HG02840 (cell line): ENCODE data around the gene ADARB2.
"Not testable (repeated sequence)": the region's sequence is repeated elsewhere in the genome, so short reads cannot be mapped to it uniquely, and the experiment has no call there.

Source experiments
- ATAC-seq: cut with Tn5 transposase; IDR thresholded peaks from one replicate; pipeline ENCODE4 v1.9.1; 2021; ENCODE audit warnings: mild to moderate bottlenecking, moderate library complexity, moderate number of reproducible peaks; ENCODE audit not compliant: unreplicated experiment, low FRiP score

ADARB2 gene

GRCh38 chr10:1347525-1347924, 389.8 kb downstream of the ADARB2 start:
- no peak for ATAC-seq

DNA sequence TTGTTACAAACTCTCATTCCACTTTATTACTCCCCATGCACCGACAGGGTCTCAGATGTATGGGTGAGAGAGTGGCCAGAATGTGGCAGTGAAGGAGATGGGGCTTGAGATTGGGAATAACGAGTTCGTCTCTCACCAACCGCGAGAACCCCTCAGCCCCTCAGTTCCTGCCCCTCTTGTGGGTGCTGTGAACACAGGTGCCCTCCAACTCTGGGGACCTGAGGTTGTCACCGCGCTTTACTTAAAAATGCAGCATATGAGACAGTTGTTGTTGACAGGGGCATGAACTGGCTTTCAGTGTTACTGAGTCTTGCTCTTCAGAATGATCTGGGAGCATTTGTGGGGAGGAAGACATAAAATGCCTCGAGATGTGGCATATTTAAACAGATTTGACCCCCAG, 391.1 kb downstream of the ADARB2 start:
- ATAC-seq, result no peak

DNA sequence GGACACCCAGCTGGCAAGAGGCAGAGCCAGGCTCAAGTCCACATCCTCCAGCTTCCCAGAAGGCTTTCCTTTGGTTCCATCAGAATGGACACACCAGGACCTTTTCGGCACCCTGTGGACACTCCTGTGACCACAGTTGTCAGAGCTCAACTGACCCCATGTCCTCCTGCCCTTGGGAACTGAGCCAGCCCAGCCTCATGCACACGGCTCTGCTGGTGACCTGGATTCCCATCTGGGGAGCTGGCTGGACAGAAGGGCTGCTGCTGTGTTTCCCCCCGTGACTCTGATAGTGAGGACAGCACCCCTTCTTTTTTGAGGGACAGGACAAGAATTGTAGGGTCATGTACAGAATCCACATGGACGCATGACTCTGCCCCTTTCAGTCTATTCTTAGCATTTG, 392.0 kb downstream of the ADARB2 start:
- no peak for ATAC-seq

DNA sequence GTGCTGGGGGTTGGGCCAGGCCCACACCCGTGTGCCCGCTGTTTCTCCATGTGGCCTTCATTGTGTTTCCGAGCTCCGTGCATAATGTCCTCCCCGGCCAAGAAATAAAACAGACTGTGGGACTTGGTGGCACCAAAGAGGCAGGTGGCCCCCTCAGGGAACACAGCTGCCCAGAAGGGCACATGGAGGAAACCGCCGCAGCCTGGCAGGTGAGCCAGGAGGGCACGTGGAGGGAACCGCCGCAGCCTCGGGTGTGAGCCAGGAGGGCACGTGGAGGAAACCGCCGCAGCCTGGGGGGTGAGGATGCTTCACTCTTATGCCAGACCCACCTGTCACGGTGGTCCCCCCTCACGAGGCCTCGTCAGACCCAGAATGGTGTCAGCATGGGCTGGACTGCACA, 392.5 kb downstream of the ADARB2 start:
- no peak for ATAC-seq

DNA sequence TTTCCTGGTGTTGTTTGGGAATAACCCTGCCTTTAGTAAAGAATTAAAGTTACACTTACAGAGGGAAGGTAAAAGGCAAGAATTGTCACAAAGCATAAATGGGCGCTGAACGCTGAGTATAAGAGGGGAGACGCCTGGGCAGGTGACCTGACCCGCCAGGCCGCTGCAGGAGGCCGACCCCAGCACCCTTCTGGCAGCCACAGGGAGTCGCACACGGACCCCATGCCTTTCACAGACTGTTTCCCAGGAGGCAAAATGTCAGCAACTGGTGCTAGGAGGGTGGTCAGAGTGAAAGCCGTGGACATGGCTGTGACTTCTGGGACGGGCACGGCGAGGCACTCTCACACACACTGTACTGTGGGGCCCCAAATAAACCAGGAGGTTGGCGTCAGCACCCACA, 392.9 kb downstream of the ADARB2 start:
- ATAC-seq, result no peak

DNA sequence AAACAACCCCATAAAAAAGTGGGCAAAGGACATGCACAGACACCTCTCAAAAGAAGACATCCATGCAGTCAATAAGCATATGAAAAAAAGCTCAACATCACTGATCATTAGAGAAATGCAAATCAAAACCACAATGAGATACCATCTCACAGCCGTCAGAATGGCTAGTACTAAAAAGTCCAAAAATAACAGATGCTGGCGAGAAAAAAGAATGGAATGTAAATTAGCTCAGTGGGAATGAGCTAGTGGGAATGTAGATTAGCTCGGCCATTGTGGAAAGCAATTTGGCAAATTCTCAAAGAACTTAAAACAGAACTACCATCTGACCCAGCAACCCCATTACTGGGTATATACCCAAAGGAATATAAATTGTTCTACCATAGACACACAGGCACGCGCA, 394.1 kb downstream of the ADARB2 start:
- ATAC-seq, result no peak

DNA sequence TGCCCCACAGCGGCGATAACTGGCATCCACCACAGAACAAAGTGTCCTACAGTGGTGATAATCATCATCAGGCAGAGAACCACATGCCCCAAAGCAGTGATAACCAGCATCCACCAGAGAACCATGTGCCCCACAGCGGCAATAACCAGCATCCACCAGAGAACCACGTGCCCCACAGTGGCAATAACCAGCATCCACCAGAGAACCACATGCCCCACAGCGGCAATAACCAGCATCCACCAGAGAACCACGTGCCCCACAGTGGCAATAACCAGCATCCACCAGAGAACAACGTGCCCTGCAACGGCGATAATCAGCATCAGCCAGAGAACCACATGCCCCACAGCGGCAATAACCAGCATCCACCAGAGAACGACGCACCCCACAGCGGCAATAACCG, 396.3 kb downstream of the ADARB2 start:
- not testable (repeated sequence) for ATAC-seq

- no peak for ATAC-seq
Observed at GRCh38 chr10:1339396-1339795, 397.9 kb downstream of the ADARB2 start.

DNA sequence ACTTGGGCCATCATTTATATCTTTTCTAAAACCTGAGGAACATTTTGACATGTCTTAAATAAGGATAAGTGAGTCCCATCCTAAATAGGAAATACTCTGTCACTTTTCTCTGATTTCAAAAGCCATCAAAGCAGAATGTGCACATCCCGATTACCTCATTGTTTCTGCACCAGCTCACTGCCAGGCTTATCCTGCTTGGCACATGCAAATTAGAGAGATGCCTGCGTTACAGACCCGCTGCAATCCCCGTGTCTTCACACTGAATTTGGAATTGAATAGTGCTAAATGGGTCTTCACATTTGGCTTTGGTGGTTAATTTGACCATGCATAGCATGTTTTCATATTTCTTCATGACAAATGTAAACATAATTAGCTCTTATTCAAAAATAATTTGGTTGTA, 401.7 kb downstream of the ADARB2 start:
- ATAC-seq, result no peak

- no peak for ATAC-seq
Observed at GRCh38 chr10:1333981-1334380, 403.3 kb downstream of the ADARB2 start.

GRCh38 chr10:1331560-1331959, 405.8 kb downstream of the ADARB2 start:
- ATAC-seq, result no peak

DNA sequence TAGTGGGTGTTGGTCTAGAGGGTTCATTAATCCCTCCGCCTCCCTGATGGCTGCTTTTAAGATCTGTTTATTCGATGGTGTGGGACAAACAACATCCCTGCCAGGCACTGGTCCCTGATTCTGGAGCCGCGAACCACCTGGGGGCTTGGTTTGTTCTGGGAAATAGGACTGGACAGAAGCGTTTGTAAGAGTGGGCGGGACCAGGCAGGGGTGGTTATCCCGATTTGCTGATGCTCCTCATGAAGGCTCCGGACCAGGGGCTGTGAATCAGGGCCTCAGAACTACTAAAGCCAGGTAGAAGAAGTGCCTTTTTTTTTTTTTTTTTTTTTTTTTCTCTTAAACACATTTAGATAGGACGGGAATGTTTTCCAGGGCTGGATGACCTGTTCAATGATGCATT, 407.7 kb downstream of the ADARB2 start:
- ATAC-seq, result no peak

- ATAC-seq, result no peak
Observed at GRCh38 chr10:1328981-1329614, 408.2 kb downstream of the ADARB2 start.

DNA sequence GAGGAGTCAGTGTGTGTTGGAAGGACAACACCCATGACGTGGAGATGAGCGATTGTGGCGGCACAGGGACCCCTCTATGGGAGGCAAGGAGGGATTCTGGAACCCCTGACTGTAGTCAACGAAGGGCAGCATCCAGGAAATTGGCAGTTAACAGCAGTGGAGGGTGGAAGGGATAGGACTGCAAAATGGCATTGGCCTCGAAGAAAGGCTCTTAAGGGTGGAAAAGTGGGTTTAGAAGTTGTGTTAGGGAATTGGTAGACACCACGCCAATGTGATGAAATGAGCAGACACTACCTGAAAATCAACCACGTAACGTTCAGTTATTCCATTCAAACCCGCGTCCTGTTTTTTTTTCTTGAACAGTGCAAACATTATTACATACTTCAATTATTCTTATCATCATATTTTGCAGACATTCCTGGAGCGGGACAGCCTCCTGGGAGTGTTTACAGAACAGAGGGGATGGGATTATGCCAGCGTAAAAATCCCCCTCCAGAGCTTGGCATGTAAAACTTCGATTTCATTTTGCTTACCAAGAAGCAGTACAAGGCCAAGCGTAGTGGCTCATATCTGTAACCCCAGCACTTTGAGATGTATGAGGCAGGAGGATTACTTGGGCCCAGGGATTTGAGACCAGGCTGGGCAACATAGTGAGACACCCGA, 409.0 kb downstream of the ADARB2 start:
- ATAC-seq, result no peak

- ATAC-seq, result no peak
Observed at GRCh38 chr10:1327759-1328158, 409.6 kb downstream of the ADARB2 start.

GRCh38 chr10:1326514-1326913, 410.8 kb downstream of the ADARB2 start:
- not testable (repeated sequence) for ATAC-seq

GRCh38 chr10:1324903-1325302, 412.4 kb downstream of the ADARB2 start:
- no peak for ATAC-seq

GRCh38 chr10:1323951-1324350, 413.4 kb downstream of the ADARB2 start:
- no peak for ATAC-seq

DNA sequence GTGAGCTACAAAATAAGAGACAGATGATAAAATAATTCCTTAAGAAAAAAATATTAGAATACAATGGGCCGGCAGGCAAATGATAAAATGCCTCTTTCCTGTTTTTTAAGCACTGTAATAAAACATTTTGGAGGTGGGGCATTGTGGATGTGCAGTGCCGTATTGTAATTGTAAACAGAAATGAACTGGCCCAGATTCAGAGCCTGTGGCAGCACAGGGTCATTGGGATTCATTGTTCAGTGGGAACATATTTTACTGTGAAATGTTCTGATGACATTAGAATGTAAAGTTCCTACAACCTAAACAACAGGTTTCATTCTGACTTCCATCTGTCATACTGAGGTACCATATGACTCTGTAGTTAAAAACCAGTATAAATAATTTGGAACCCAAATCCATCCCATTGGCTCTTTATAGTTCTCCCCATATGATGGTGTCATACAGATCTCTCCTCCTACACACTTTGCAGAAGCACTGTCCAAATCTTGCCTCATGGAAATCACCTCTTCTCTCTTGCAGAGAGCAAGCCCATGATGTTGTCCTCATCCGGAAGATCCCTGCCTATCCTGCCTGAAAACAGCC, 416.5 kb downstream of the ADARB2 start:
- no peak for ATAC-seq

DNA sequence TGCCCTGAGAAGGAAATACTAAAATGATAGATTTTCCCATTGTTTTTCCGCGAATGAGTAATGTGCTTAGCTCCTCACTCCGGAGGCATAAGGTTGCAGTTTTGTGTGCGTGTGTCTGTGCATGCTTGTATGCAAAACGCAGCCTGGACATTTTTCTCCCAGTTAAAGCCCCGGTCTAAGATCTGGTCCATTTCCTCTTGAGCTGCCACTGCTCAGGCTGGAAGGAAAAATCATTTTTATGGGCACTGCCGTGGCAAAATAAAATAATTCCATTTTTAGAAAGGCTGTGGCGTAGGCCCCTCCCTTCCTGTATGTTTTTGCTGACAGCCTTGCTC, 420.5 kb downstream of the ADARB2 start:
- ATAC-seq, result no peak

DNA sequence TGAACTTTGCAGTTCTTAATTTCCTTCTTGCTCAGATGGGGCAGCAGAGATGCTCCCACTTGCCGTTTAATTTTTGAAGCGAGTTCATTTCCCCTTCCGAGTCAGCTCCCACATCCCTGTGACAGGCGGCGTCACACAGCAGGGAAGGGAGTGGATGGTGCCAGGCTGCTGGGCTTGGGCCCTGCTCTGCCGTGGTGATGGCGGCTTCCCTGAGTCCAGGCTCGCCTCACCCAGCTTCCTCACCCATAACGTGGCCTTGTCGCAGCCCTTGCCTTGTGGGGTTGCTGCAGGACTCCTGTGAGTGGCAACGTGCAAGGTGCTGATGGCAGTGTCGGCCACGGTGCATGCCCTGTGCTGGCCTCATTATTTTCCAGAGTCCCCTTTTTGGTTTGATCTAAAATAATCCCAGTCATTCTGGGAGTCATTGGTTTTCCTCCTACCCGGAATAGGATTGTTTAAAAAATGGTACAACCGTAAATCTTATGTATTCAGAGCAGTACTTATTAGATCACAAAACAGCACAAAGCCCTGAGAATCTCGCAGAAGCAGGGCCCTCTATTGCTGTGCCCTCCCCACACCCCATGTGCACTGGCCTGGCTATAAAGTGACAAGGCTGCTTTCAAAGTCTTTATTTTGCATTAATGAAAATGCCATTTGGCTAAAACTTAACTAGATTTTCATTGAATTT, 421.1 kb downstream of the ADARB2 start:
- ATAC-seq, result no peak

DNA sequence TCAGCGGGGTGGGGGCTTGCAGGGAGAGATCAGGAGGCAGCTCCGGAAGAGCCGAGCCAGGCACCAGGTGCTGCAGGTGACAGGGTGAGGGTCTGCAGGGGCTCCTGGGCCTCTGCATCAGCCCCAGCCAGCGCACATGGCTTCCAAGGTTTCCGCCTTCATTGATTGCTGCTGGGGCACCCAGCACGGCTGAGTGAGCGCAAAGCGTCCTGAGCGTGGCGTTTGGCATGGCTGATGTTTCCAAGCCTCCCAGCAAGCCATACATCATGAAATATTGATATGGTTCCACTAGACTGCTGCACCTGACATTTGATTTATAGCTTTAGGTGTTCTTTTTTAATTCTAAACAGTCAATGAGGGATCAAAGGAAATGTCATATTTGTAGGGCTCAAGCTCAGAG, 422.1 kb downstream of the ADARB2 start:
- no peak for ATAC-seq
